ENCODE data around the gene FAM107A.

- TF ChIP-seq CTCF (conservative IDR thresholded peaks at IDR 0.05; ENCODE audit: low read depth, low read length) (no peak), EZH2 (IDR thresholded peaks at IDR 0.05; ENCODE audit: borderline replicate concordance, low read depth, low read length, poor library complexity, severe bottlenecking) (no peak)
These were observed 19.8 kb upstream of the FAM107A start for GRCh38 chr3:58596834-58597518.

Data from A673 (cell line).